HL-60 (cell line): ENCODE results near the gene GFRA1.

ENCODE experiments used
- TF ChIP-seq, protein P1 (sequence below): IDR thresholded peaks from one replicate; pipeline ENCODE4 v1.5.1; 2011; ENCODE audit warnings: low read length, control low read depth, inconsistent platforms; ENCODE audit not compliant: insufficient read depth
- TF ChIP-seq, protein P2 (sequence below): IDR thresholded peaks from 2 replicates; pipeline ENCODE4 v1.6.1; 2012; ENCODE audit warnings: low read depth; ENCODE audit not compliant: insufficient replicate concordance

DNA sequence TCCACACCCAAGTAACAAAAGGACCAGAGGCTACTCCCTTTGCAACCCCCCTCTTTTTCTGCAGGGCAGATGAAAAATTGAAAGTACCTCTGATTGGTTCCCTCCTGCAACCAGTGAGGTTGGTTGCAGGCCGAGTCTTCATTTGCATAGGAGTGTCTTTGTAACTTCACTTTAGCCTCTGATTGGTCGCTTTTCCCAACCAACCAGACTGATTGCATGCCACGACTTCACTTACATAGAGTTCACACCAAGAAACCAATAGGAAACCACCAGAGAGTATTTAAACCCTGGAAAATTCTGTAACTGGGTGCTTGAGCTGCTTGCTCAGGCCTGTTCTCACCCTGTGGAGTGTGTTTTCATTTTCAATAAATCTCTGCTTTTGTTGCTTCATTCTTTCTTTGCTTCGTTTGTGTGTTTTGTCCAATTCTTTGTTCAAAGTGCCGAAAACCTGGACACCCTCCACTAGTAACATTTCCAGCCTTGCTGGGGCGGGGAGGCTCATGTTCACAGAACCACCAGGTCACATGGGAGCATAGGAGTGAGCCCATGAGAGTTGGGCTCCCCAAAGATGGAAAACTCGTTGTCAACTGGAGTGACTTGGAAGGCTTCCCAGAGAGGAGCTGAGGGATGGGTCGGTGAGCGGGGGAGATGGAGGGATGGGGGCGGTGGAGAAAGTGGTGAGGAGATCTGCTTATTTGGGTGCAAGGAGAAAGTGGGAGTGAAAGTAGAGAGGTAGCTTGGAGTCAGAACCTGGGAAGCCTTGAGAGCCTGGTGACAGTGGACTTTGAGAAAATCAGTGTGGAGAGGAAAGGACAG is 223.6 kb downstream of the GFRA1 start:
- TF ChIP-seq, protein P1, sequence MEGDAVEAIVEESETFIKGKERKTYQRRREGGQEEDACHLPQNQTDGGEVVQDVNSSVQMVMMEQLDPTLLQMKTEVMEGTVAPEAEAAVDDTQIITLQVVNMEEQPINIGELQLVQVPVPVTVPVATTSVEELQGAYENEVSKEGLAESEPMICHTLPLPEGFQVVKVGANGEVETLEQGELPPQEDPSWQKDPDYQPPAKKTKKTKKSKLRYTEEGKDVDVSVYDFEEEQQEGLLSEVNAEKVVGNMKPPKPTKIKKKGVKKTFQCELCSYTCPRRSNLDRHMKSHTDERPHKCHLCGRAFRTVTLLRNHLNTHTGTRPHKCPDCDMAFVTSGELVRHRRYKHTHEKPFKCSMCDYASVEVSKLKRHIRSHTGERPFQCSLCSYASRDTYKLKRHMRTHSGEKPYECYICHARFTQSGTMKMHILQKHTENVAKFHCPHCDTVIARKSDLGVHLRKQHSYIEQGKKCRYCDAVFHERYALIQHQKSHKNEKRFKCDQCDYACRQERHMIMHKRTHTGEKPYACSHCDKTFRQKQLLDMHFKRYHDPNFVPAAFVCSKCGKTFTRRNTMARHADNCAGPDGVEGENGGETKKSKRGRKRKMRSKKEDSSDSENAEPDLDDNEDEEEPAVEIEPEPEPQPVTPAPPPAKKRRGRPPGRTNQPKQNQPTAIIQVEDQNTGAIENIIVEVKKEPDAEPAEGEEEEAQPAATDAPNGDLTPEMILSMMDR, result no peak
- TF ChIP-seq, protein P2, sequence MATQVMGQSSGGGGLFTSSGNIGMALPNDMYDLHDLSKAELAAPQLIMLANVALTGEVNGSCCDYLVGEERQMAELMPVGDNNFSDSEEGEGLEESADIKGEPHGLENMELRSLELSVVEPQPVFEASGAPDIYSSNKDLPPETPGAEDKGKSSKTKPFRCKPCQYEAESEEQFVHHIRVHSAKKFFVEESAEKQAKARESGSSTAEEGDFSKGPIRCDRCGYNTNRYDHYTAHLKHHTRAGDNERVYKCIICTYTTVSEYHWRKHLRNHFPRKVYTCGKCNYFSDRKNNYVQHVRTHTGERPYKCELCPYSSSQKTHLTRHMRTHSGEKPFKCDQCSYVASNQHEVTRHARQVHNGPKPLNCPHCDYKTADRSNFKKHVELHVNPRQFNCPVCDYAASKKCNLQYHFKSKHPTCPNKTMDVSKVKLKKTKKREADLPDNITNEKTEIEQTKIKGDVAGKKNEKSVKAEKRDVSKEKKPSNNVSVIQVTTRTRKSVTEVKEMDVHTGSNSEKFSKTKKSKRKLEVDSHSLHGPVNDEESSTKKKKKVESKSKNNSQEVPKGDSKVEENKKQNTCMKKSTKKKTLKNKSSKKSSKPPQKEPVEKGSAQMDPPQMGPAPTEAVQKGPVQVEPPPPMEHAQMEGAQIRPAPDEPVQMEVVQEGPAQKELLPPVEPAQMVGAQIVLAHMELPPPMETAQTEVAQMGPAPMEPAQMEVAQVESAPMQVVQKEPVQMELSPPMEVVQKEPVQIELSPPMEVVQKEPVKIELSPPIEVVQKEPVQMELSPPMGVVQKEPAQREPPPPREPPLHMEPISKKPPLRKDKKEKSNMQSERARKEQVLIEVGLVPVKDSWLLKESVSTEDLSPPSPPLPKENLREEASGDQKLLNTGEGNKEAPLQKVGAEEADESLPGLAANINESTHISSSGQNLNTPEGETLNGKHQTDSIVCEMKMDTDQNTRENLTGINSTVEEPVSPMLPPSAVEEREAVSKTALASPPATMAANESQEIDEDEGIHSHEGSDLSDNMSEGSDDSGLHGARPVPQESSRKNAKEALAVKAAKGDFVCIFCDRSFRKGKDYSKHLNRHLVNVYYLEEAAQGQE, result no peak
